ENCODE results near the gene TTC32.
A peak's percentile ranks its signal among the peaks of the same experiment; 100 is the strongest.

The TTC32 gene

GRCh38 chr2:19876751-19877150, 25.0 kb downstream of the TTC32 start:
- no peak for DNase-seq (ENCODE audit: low read depth, low spot score)

DNA sequence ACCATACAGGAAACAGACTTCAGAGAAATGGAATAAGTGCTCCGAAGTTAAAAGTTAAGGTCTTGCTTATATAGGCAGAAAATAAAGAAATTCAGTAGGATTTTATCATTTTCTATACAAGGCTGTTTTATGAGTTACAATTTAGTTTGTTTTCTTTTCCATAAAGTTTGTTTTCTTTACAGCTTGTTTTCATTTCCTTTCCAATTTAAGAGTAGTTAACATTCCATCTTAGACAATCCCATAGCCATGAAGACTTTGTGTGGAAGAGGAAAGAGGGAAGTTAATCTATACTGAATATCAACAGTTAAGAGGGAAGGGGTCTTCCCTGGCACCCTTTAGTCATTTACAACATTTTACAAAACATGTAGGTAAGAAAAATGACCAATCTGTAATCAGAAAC, 26.5 kb downstream of the TTC32 start:
- no peak for DNase-seq (ENCODE audit: low read depth, low spot score)

DNA sequence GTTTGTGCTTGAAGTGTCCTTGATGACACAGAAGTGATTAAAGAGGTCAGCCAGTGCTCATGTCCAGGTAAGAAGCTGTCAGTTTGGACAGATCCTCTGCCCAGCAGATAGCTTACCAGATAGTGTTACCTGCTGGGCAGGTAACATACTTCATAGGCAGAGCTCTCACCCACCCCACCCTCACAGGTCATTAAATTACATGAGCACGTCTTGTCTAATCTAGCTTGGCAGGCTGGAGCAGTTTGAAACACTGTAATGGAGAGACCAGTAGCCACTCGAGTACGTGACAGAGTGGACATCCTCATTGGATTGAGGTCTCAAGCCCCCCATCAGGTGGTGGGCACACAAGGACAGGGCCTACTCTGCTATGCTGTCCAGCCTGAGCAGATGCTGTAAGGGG, 27.1 kb downstream of the TTC32 start:
- no peak for DNase-seq (ENCODE audit: low read depth, low spot score)

- DNase-seq (ENCODE audit: low read depth, low spot score) = no peak
These were observed 28.8 kb downstream of the TTC32 start for GRCh38 chr2:19873014-19873413.

DNA sequence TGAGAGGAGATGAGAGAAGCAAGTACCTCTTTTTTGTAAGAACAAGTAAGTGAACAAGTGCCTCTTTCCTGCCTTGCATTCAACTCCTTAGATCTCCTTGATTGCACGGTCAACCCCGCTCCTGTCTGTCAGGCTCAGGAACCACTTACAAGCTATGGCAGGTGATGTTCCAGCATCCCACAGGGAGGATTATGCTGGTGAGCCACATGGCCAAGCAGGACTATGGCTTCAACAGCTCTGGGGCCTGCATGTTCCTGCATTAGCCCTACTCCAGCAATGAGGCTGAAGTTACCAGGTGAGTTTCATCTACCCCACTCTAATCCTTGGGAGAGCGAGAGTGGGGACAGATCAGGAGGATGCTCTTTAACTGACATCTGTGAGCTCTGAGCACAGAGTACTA, 29.5 kb downstream of the TTC32 start:
- no peak for DNase-seq (ENCODE audit: low read depth, low spot score)

GRCh38 chr2:19871836-19872235, 29.9 kb downstream of the TTC32 start:
- DNase-seq (ENCODE audit: low read depth, low spot score) = no peak

DNA sequence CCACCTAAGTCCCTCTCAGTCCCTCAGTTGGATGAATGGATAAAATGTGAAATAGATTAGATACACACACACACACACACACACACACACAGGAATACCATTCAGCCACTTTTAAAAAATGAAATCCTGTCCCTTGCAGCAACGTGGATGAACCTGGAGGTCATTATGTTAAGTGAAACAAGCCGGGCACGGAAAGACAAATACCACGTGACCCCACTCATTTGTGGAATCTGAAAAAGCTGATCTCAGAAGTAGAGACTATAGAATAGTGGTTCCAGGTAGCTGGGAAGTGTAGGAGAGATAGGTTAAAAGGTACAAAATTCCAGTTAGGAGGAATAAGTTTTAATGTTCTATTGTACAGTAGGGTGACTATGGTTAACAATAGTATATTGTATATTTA, 31.0 kb downstream of the TTC32 start:
- no peak for DNase-seq (ENCODE audit: low read depth, low spot score)

GRCh38 chr2:19868701-19869580, 32.8 kb downstream of the TTC32 start:
- DNase-seq (ENCODE audit: low read depth, low spot score) = no peak

- DNase-seq (ENCODE audit: low read depth, low spot score) = no peak
These were observed 33.6 kb downstream of the TTC32 start for GRCh38 chr2:19868224-19868623.

GRCh38 chr2:19866771-19867170, 35.0 kb downstream of the TTC32 start:
- no peak for DNase-seq (ENCODE audit: low read depth, low spot score)

DNA sequence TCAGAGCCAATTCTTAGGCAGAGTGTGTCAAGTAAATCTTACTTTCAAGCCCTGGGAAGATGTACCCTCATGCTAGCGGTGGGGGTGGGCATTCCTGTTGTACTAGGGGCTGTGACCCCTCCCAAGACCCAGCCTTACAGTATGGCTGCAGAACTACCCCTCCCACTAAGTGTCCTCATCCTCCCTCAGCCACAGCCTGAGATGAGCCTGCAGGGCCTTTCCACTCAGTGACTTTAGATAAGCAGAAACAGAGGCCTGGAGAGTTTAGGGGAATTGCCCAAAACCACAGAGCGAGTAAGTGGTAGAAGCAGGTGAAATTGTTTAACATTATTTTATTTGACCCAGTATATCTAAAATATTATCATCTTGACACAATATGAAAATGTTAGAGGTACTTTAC, 36.6 kb downstream of the TTC32 start:
- DNase-seq (ENCODE audit: low read depth, low spot score) = no peak

DNA sequence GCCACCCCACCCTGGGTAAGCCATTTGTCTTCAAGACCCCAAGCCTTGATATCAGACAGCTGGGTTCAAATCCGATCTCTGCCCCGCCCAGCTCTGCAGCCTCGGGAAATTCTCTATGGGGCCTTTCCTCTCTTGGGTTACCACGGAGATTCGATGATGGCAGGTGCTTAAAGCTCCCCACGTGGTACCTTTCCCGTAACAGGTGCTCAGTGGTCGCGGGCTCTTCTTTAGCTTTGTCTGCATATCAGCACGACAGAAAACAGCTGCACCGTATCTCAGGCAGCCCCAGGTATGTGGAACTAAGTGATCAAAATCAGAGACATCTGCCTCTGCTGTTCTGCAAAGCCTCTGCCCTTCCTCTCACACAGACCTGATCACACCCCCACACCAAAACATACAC, 37.4 kb downstream of the TTC32 start:
- no peak for DNase-seq (ENCODE audit: low read depth, low spot score)

DNA sequence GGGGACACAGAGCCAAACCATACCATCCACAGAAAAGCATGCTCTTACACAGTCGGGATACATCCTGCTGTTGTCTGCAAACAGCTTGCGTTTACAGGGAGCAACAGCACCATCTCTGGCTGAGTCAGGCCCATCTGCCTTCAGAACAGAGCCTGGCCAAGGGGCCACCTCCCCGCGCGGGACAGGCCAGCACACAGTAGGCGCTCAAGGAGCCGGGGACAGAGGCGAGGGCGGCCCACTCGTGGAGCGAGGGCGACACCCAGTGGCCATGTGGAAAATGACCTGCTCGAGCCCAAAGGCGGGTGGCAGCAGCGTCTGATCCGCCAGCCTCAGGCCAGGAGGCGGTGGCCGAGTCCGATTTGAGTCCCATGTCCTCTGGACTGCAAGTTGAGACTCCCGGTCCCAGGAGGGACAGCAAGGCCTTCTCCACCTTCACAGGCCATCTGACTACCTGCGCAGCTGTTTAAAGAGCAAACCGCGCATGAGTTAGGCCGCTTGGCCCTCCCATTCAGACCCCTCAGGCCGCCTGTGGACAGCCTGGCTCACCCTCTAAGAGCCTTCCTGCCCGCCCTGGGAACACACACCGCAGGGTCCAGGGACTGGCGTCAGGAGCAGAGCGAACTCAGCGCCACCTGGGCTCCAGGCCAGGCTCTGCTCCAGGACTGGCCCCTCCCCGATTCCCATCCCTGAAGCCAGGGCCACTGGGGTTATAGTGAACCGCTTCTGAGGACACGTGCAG, 38.3 kb downstream of the TTC32 start:
- peak; percentile 72 for DNase-seq (ENCODE audit: low read depth, low spot score)

- DNase-seq (ENCODE audit: low read depth, low spot score) = no peak
These were observed 40.0 kb downstream of the TTC32 start for GRCh38 chr2:19861813-19862212.

DNA sequence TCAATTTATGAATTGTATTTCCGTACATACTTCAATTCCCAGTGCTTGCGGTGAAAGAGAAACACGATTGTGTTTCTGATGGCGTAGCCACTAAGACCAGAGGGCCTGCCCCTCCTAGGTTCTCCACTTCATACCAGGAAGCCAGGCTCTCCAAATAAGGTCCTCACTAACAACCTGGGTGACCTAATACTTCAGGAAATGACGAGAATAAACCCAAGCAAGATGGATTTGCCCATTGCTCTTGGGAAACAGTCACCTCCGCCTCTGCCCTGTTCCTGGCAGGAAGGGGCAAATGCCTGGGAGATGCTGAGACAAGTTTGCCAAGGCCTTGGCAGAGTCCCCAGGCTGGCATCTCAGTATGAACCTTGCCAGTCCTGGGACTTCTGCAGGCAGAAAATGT, 41.8 kb downstream of the TTC32 start:
- no peak for DNase-seq (ENCODE audit: low read depth, low spot score)

GRCh38 chr2:19859565-19859964, 42.2 kb downstream of the TTC32 start:
- DNase-seq (ENCODE audit: low read depth, low spot score) = no peak

DNA sequence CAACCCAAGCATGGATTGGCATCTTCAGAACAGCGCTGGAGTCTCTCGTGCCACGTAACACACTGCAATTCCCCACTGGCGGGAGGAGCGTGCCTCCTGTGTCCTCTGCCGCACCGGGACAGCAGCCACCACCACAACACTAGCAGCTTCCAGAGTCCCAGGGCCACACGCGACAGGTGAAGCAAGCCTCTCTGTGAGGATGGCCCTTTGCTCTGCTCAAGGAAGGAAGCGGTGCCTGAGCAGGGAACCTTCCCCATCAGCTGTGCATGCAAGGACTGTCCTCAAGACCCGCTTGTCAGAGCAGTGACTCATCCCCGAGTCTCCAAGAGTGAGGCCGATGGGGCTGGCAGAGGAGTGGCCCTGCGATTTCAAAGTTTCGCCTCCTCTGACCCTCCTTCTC, 44.0 kb downstream of the TTC32 start:
- DNase-seq (ENCODE audit: low read depth, low spot score) = no peak

DNA sequence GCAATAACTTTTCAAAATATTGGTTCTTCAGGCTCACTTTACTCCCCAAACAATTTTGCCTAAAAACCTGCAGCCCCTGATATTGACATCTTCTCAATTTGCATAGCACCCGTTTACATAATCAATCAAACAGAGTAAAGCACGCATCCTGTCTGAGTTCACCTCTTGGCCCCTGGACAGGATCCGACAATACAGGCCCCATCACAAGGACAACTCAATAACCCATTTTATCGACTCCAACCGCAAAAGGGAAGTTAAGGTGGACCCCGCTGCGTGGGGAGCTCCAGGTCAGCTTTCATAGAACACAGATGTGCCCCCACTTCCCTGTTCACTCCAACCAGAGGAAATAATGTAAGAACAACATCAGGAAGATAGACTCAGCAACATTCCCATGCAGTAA, 44.7 kb downstream of the TTC32 start:
- no peak for DNase-seq (ENCODE audit: low read depth, low spot score)

GRCh38 chr2:19855542-19856431, 46.0 kb downstream of the TTC32 start:
- DNase-seq (ENCODE audit: low read depth, low spot score) = no peak

GRCh38 chr2:19854596-19855541, 46.9 kb downstream of the TTC32 start:
- DNase-seq (ENCODE audit: low read depth, low spot score) = no peak

DNA sequence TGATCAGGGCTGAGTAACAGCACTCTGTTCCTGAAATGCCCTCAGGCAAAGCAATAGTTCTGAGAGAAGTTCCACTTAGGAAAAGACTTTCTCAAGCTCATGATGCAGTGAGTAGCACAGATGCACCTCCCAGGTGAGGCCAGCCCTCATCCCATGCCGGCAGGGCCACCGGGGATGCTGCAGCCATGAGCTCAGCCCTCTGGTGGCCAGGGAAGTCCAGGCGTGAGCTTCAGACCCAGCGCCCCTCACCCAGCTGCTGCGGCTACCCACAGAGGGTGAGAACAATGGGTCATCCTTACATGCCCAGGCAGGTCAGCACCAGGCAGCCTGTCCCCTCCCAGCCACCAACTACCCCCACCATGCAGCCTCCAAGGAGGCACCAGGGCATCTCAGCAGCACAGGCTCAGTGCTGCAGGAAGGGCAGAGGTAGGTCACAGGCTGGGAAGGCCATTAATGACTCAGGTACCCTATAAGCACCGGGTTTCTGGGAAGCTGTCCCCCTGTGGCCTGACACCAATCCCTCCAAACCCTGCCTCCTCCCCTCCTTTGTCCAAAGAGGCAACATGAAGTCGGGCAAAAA, 50.6 kb downstream of the TTC32 start:
- DNase-seq (ENCODE audit: low read depth, low spot score) = no peak

Data from iPS DF 19.7 (cell line).